Activated CD4-positive, alpha-beta T cell treated with anti-CD3 and anti-CD28 coated beads, Interleukin-2, amount 50 U/mL, for 16 hours (primary cell): ENCODE results near the gene TBCCD1.
"Not testable (repeated sequence)": the region's sequence is repeated elsewhere in the genome, so short reads cannot be mapped to it uniquely, and the experiment has no call there.

Experiments
- DNase-seq: peaks from one replicate; pipeline ENCODE4 v3.0.0-alpha.2; 2020

The TBCCD1 gene

DNA sequence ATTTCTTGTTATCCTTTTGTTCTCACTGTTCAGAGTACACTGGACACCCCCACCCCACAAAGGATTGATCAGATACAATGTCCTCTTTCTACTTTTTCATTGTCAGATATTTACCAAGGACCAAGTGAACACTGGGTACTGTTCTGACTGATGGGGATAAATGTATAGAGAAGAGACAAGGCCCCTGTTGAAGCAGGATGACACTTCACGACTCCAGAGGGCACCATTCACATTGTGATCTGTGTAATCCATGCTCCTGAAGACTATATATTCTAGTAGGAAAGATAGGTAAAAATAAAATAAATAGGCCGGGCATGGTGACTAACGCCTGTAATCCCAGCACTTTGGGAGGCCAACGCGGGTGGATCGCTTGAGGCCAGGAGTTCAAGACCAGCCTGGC lies 15.8 kb downstream of the TBCCD1 start:
- no peak for DNase-seq

GRCh38 chr3:186549497-186549896 lies 17.6 kb downstream of the TBCCD1 start:
- no peak for DNase-seq

- no peak for DNase-seq
Measured at GRCh38 chr3:186544281-186544680, 22.9 kb downstream of the TBCCD1 start, which contains the start of gene CRYGS. CRYGS (minus strand) TSS chr3:186544380; CDS start chr3:186544326, 54 bp downstream.

GRCh38 chr3:186540835-186541226 lies 26.3 kb downstream of the TBCCD1 start:
- no peak for DNase-seq

- DNase-seq, result peak; percentile 89
Measured at GRCh38 chr3:186540221-186540834, 26.8 kb downstream of the TBCCD1 start.

GRCh38 chr3:186538779-186539178 lies 28.4 kb downstream of the TBCCD1 start:
- no peak for DNase-seq

DNA sequence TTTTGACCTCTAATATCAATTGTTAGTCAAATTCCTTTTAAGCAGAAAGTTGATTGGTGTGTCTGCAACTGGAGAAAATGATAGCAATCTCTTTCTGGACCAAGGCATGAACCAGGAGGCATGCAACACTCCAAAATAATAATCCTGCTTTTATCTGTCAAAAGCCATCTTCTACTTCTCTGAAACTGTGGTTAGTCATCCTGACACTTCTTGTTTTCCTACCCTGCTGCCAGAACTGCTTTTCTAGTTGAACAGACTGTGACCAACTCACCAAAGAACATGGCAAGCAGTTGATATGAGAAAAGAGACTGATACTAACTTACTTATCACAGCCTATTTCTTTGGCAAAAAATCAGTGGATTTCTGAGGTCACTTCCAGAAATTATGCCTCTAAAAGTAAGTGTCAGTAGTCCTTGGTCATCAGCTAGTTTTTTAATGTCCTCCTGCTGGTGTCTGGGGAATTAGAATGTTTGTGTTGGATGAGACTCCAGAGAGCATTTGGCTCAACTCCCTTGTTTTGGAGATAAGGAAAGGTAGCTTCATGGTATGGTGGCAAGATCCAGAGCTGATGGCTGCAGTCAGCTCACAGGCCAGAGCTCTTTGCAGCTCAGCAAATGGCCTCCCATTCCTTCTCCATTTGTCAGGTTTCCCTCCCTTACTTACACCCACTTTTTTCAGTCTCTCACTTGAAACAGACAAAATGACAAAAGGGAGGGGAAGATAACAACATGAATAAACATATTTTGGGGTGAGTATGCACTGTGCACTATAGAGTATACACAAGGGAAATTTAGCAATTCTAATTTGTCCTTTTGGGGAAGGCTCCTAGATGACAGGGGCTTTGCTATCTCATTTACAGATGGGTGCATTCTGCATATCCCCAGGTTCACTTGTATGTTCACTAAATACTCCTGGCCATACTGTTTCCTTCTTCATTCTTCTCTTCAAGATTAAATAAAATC lies 30.0 kb downstream of the TBCCD1 start:
- peak; percentile 69 for DNase-seq

- DNase-seq, result peak; percentile 86
Measured at GRCh38 chr3:186534113-186534669, 32.9 kb downstream of the TBCCD1 start.

DNA sequence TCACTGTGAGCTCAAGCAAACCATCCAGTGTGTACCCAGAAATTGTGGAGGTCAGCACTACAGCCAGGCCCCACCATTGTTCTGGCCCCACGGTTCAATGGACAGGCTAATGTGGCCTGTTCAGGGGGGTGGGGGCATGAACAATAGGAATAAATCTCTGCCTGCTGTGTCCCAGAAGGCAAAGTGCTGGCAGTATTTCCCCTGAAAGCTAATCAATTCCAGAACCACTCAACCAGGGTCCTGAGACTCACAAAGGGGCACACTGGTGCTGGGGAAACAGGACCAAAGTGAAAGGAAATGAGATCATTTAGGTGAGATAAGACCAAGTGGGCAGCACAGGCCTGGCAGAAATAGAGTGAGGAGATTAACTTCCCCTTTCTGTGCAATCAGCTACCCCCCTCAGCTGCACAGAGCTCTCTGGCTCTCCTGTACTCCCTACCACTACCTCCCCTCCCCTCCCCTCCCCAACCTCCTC lies 34.5 kb downstream of the TBCCD1 start:
- no peak for DNase-seq

DNA sequence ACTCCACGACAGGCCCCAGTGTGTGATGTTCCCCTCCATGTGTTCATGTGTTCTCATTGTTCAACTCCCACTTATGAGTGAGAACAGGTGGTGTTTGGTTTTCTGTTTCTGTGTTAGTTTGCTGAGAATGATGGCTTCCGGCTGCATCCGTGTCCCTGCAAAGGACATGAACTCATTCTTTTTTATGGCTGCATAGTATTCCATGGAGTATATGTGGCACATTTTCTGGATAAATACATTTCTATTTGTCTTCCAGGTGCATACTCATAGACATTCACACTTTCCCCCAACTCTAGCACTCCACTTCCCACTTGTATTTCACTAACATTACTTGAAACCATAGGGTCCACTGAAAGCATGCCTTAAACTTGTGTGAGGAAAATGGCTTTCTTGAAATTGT lies 35.4 kb downstream of the TBCCD1 start:
- not testable (repeated sequence) for DNase-seq

DNA sequence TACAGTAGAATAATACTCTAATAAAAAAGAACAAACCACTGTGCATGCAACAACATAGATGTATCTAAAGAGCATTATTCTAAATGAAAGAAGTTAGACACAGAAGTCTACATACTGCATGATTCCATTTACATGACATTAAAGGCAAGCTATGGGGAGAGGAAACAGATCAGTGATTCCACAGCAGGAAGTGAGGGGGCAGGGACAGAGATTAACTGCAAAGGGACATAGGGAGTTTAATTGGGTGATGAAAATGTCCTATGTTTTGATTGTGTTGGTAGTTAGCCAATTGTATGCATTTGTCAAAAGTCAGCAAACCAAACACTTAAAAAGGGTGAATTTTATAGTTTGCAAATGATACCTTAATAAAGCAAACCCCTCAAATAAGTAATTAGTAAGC lies 36.7 kb downstream of the TBCCD1 start:
- no peak for DNase-seq

DNA sequence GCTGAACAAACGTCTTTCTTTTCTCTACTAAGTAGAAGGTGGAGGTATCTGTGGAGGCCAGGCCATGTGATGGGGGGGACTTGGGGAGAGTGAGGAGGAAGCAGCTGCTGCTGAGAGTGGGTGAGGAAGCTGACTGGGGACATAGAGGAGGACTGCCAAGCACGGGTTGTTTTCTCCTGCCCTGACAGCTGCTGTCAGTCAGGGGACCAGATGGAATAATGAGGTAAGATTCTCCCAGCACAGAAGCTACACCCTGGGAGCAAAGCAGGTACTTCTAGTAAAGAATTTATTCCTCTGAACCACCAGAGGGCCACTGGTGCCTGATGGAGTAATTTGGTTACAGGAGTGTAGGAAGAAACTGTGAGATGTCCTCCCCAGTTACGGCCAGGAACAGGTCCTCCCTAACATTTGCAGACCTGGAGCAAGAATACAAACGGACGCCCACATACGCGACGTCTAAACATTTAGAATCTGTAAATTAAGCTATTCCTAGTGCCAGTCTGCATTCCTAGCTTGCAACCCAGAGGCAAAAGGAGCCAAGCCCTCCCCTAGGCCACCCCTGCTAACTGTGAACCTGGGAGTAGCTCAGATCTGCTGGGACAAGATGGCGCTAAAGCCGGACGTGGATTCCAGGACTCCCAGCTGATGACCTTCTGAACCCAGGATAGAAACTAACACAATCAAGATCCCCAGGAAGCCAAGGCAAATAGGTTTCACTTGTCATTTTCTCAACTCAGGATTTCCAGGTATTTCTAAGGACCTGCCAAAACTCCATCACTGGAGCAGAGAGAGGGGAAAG lies 37.7 kb downstream of the TBCCD1 start:
- no peak for DNase-seq

DNA sequence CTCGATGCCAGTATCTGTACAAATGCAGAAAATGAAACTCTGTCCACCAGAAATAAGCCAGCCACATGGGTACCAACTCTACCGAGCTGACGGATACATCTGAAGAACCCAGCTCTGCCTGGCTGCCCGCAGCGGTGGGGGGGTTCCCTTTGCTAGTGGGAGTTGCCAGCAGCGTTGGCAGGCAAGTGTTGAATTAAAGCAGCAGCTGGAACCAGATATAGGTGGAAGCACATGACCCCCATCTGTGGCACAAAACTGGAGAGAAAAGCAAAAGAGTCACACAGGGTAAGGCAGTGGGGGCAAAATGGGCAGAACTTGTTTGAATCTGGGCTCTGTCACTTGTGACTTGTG lies 40.9 kb downstream of the TBCCD1 start:
- no peak for DNase-seq

DNA sequence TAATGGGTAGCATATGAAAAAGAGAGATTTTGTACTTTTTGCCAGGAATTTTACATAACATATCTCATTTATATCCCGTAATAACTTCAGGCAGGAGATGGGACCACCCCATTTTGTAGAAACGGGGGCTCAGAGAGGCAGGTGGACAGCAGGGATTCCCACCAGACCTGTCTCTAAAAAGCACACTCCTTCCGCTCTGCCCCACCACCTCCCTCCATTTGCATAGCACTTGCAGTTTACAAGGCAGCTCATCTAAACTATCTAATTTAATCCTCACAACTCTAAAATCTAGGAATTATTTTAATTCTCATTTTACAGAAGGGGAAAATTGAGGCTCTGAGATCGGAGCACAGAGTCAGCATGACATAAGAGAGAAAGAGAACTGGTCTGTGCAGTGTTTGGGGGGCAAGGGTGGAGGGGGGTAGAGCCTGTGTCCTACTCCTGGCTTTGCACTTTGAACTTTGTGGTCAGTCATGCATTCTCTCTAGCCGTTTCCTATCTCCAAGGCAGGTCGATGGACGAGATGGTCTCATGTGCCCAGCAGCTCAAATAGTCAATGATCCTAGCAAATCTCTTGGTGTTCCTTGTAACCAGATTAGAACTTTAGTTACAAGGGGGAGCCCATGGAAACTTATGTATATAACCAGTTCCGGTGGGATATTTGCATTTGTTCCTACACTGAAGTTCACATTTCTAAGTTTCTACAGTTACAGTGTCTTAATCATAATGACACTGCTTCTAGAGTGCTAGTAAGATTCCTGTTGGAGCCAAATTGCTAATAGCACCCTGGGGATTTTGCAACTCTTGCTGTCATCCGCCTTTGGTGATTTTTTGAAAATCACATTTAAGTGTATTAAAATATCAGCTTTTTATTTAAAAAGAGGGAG lies 41.5 kb downstream of the TBCCD1 start:
- no peak for DNase-seq

GRCh38 chr3:186524616-186525015 lies 42.5 kb downstream of the TBCCD1 start:
- no peak for DNase-seq

GRCh38 chr3:186523434-186523833 lies 43.7 kb downstream of the TBCCD1 start:
- DNase-seq, result no peak

DNA sequence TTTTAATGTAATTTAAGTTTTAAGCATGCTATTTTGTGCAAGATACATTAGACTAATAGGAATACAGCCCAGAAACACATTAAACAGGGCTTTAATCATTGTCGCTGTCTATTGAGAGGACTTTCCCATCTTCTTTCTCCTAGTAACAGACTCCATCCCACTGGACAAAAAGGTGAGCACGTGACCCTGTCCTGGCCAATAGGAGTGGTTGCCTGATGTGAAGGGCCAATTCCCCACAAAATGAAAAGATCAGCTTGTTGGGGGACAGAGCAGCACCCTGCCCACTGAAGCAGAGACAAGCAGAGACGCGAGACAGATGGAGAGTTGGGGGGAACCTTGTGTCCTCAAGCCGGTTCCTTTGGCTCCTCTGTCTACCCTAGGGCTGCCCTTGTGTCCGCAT lies 44.1 kb downstream of the TBCCD1 start:
- no peak for DNase-seq

DNA sequence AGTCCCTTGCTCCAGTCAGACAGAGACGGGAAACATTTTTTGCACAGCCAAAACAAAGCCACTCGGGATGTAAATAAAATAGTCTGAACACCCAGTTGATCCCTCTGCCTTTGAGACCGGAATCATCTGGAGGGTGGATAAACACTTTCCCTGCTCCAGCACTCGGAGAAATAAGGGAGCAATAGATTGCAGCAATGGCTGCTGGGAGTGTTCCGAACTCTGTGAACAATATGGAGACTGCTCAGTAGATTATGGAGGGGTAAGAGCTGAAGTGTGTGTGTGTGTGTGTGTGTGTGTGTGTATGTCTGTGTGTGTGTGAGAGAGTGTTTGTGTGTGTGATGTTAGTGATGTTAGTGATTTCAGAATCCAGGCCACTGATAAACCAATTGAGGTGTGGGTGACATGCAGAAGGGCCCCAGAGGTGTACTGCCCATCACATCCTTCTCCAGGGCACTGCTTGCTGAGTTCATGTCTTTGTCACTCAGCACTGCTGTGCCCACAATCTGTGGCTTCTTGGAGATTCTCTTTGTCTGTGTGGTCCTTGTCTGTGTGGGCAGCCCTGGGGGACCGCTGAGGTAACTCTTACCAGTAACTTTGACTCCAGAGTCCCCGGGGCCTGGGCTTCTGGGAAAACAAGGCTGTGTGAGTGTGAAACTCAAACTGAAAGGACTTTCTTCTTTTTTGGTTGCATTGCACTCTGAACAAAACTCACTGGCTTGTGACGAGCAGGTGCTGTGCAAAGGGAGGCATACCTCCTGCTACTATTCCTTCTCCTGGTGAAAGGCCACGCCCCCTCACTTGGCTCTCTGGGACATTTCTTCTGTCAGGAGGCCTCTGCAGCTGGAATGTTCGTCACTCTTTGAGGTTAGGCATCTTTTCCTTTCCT lies 45.9 kb downstream of the TBCCD1 start:
- peak; percentile 87 for DNase-seq

- no peak for DNase-seq
Measured at GRCh38 chr3:186520431-186520830, 46.7 kb downstream of the TBCCD1 start.

GRCh38 chr3:186519021-186519658 lies 48.0 kb downstream of the TBCCD1 start:
- peak; percentile 89 for DNase-seq
